ENCODE measurements around the gene SOX13. TPM values are rescaled to one million over a fixed set of nuclear protein-coding genes. Genes with fewer than 3 reads are reported as not detected.

SOX13 gene
- total RNA-seq, 1 experiment from 2014 or later, result 94.4 TPM

DNA sequence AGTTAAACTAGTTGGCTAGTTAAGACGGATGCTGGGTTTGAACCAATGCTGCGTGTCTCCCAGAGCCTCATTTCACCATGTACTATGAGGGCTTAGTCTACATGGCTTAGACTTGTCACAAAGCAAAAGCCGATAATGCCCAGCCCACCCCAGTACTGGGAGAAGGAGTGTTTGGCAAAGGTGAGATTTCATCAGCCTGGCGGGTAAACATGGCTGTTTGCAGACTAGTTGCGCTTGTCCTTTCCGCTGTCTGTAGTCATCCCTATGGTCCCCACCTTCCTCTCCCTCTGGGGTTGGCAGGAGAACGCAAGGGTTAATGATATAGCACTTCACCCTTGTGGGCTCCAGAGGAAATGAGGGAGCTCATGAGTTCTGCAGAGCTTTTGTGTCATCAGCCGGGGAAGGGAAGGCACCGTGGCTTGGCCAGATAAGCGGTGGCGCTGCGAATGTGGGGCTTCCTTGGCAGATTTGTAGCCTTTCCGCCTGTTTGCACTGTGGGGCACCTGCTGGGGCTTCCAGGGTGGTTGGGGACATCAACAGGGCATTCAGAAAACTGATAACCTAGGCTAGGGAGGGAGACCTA lies 29.2 kb downstream of the SOX13 start:
- DNase-seq, result no peak
- Histone ChIP-seq H3K4me3 (ENCODE audit: insufficient read depth, low read depth, low read length) (no peak overlapping the region), H3K36me3 (replicated peaks; ENCODE audit: control insufficient read depth, insufficient read depth, low read length) (no peaks in the 10 kb centered on the region), H3K27me3 (ENCODE audit: control insufficient read depth, insufficient read depth, low read length) (no peaks in the 10 kb centered on the region)

DNA sequence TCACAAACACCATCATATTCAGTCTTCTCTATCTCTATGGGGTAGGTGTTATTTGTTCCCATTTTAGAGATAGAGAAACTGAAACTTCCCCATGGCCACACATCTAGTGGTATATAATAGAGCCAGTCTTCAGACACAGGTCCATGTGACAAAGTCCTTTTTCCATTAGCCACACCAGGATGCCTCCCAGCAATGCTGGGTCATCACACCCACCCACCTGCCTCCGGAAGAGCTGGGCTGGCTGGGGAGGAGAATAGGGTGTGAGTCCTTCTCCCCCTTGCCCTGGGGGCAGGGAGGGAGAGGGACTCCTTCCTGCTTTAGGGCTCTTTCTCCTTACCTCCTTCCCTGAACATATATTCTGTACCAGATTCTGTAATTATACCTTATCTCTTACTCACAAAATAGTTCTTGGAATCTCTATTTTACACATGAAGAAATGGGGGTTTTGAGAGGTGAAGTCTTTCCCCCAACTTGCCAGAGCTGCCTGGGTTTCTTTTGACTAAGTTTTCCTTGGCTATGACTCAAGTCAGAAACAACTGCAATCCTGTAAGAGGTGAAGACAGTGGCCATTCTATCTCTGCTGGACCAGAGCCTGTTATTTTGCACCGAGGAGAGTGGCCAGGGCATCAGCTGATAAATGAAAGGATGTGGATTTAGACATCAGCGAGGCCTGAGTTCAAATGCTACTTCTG lies 30.0 kb downstream of the SOX13 start:
- Histone ChIP-seq H3K4me3 (ENCODE audit: insufficient read depth, low read depth, low read length) (no peak overlapping the region), H3K27me3 (ENCODE audit: control insufficient read depth, insufficient read depth, low read length) (no peaks in the 10 kb centered on the region), H3K36me3 (replicated peaks; ENCODE audit: control insufficient read depth, insufficient read depth, low read length) (no peaks in the 10 kb centered on the region)
- no peak for DNase-seq

DNA sequence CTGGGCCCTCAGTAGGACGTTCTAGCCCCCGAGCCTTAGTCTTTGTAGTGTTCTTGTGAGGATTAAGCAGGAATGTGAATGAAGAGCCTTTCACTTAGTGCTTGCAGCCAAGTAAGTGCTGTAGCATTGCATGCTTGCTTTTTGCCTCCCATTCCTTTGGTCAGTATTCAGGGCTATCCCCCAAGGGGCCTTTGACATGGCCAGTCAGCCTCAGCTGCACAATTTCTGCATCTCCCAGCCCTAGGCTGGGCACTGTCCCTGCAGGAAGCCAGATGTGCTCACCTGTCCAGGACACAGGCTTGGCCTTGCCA lies 30.5 kb downstream of the SOX13 start:
- Histone ChIP-seq H3K27me3 (ENCODE audit: control insufficient read depth, insufficient read depth, low read length) (no peaks in the 10 kb centered on the region), H3K36me3 (replicated peaks; ENCODE audit: control insufficient read depth, insufficient read depth, low read length) (no peaks in the 10 kb centered on the region), H3K4me3 (ENCODE audit: insufficient read depth, low read depth, low read length) (no peak overlapping the region)
- DNase-seq, result no peak

DNA sequence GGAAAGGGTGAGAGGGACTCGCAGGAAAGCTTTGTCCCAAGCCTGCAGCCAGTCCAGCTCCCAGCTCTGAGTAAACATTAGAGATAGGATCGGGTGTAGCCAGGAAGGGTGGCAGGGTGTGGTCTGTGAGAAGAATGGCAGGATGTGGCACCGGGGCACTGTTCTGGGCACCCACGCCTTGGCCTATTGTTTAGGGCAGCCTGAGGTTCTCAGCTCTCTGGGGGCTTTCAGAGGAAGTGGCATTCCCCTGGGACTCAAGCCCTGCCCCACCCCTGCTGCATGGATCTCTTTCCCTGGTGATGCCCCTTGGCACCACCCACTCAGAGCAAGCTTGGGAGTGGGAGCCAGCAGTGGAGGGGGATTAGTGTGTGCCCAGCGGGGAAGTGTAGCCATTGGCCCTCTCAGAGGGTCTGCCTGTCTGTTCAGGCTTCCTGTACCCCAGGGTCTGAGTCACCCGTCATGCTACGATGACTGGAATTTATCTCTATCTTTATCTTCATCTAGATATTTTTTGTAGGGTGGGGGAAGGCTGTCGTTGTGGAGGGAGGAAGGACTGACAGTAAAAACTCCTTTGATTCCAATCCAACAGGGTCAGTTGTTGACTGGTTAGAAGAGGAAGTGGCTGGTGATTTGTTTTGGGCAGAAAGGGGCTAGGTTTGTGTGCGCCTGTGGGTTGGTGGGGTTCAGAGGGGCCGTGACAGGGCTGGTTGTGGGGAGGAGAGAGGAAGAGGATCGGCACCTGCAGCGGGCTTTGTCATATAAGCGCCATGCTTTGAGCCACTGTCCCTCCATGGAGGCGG lies 31.6 kb downstream of the SOX13 start:
- Histone ChIP-seq H3K27me3 (ENCODE audit: control insufficient read depth, insufficient read depth, low read length) (no peaks in the 10 kb centered on the region), H3K4me3 (ENCODE audit: insufficient read depth, low read depth, low read length) (no peak overlapping the region), H3K36me3 (replicated peaks; ENCODE audit: control insufficient read depth, insufficient read depth, low read length) (no peaks in the 10 kb centered on the region)
- no peak for DNase-seq

DNA sequence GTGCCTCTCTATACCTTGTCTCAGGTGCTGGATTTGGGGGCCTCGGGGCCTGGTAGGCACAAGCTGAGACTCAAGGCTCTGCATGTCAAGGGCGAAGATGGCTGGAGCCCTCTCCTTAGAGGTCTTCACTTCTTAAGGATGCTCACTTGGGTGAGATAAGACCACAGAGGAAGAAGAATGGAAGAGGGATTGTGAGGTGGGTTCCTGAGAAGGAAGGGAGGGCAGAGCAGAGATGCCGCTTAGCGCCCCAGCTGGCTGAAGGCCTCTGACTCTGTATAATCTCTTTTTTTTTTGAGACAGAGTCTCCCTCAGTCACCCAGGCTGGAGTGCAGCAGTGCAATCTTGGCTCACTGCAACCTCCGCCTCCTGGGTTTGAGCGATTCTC lies 32.2 kb downstream of the SOX13 start:
- no peak overlapping the region for H3K4me3 ChIP-seq (ENCODE audit: insufficient read depth, low read depth, low read length)
- no peaks in the 10 kb centered on the region for H3K36me3 ChIP-seq (replicated peaks; ENCODE audit: control insufficient read depth, insufficient read depth, low read length)
- H3K27me3 ChIP-seq (ENCODE audit: control insufficient read depth, insufficient read depth, low read length), result no peaks in the 10 kb centered on the region
- no peak for DNase-seq

DNA sequence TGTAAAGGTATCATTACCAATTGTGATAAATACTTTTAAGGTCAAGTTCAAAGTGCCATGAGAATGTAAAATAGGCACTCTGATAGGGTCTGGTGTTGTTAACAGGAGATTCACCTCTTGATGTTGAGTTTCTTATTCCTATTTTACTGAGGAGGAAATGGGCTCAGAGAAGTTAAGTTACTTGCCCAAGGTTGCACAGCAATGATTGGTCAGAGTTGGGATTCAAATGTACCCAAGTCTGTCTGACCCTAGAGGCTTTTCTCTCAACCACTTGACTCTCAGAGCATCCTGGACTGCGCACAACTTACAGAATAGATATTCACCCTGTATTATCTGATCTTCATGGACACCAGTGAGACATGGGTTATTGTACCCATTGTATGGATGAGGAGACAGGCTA lies 33.9 kb downstream of the SOX13 start:
- no peaks in the 10 kb centered on the region for H3K27me3 ChIP-seq (ENCODE audit: control insufficient read depth, insufficient read depth, low read length)
- H3K4me3 ChIP-seq (ENCODE audit: insufficient read depth, low read depth, low read length), result no peak overlapping the region
- no peak for DNase-seq
- no peaks in the 10 kb centered on the region for H3K36me3 ChIP-seq (replicated peaks; ENCODE audit: control insufficient read depth, insufficient read depth, low read length)

DNA sequence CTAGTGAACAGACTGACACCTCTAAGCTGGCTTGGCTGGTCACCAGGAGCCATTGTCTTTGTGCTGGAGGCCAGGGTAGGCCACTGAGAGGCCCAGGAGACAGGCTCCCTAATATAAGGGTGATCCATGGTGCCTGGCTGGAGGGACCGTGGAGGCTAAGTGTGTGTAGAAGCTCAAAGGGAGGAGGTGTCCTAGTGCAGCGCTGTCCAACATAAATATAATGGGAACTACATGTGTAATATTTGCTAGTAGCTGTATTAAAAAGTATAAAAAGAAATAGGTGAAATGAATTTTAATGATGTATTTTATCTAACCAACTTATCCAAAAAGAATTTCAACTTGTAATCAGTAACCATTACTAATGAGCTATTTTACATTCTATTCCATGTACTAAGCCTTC lies 35.0 kb downstream of the SOX13 start:
- Histone ChIP-seq H3K36me3 (replicated peaks; ENCODE audit: control insufficient read depth, insufficient read depth, low read length) (no peaks in the 10 kb centered on the region), H3K4me3 (ENCODE audit: insufficient read depth, low read depth, low read length) (no peak overlapping the region), H3K27me3 (ENCODE audit: control insufficient read depth, insufficient read depth, low read length) (no peaks in the 10 kb centered on the region)
- no peak for DNase-seq

DNA sequence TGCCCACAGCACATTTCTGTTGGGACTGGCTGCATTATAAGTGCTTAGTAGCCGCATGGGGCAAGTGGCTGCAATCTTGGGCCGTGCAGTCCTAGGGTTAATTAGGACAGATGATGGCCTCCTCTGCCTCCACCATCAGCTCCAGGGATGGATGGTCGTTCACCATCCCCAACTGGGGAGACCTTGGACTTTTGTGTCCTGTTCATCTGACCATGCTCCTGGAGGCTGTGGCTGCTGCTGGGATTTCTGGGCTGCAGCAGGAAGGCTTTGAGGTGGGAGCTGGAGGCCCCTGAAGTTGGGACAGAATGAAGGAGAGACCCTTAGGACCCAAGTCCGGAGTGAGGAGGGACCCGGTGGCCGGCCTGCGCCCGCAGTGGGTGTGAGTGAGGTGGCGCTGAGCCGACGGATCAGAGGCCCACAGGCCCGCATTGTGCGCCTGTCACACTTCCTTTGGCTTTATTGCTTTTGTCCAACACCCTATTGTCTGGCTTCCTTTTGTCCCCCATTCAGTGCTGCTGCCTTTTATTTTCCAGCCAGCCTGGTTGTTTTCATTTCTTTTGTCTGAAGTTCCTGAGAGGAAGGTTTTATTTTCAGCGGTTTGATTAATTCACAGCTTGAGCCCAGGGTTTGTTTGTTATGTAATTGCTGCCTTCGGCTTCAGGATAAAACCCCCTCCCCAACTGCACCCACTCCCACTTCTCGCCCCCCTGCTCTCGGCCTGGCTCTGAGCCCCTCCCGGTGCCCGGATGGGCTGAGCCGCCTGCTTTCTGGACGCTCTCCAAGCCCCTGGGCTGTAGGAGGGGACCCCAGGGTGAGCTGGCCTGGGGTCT lies 35.6 kb downstream of the SOX13 start:
- Histone ChIP-seq H3K4me3 (ENCODE audit: insufficient read depth, low read depth, low read length) (no peak overlapping the region), H3K36me3 (replicated peaks; ENCODE audit: control insufficient read depth, insufficient read depth, low read length) (no peaks in the 10 kb centered on the region), H3K27me3 (ENCODE audit: control insufficient read depth, insufficient read depth, low read length) (no peaks in the 10 kb centered on the region)
- peak; percentile 95 for DNase-seq

DNA sequence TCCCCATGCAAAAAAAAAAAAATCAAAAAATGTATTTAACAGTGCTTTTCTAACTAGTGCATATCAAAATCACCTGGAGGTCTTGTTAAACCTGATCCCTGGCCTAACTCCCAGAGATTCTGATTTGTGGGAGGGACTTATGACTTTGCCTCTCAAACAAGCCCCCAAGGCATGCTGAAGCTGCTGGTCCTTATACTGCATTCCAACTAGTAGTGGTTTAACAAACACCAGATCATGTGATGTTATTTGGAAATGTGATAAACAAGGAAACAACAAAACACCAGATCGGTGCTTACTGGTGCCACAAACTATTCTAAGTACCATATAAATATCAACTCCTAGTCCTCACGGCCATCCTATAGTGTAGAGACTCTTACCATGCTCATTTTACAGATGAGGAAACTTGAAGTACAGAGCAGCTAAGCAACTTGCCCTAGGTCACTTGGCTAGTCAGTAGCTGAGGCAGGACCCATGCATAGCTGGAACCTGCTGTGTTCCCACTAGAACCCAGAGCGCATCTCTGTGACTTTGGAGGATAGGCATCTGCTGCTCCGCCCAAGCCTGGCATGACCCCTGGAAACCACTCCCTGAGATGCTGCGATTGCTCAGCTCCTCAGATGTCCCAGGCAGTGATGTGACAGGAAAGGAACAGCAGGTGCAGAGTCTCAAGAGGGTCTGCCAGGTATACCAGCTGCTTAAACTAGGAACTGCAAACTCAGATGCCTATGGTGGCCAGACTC lies 38.1 kb downstream of the SOX13 start:
- peaks cover 7% of the 10 kb centered on the region for H3K36me3 ChIP-seq (replicated peaks; ENCODE audit: control insufficient read depth, insufficient read depth, low read length)
- no peak for DNase-seq
- H3K4me3 ChIP-seq (ENCODE audit: insufficient read depth, low read depth, low read length), result no peak overlapping the region
- no peaks in the 10 kb centered on the region for H3K27me3 ChIP-seq (ENCODE audit: control insufficient read depth, insufficient read depth, low read length)

DNA sequence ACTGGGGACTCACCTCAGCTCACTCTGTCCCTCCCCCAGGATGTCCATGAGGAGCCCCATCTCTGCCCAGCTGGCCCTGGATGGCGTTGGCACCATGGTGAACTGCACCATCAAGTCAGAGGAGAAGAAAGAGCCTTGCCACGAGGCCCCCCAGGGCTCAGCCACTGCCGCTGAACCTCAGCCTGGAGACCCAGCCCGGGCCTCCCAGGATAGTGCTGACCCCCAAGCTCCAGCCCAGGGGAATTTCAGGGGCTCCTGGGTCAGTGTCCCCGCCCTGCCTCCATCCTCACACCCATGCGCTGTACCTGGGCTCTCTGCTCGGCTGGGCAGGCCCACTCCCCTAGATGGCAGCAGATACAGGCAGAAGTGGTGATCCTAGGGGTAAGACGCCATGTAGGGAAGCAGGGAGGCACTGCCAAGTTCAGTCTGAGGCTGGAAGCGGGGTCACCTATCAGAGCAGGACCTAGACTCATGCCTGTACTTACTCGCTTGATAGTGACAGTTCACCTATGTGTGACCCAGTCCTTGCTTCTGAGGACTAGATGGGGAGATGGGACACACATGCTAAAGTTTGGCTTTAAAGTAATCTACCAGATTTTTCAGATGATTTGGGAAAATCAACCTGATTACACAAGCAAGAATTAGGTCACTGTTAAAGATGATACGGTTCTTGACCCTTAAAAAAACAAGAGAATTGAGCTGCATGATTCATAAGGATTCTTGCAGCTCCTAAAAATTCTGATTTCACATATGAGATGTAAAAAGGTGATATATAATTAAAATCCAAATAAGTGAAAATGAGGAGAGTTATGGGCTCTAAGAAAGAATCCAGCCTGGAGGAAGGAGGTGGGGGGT lies 40.2 kb downstream of the SOX13 start:
- no peak overlapping the region for H3K4me3 ChIP-seq (ENCODE audit: insufficient read depth, low read depth, low read length)
- H3K27me3 ChIP-seq (ENCODE audit: control insufficient read depth, insufficient read depth, low read length), result no peaks in the 10 kb centered on the region
- DNase-seq, result no peak
- H3K36me3 ChIP-seq (replicated peaks; ENCODE audit: control insufficient read depth, insufficient read depth, low read length), result peaks cover 19% of the 10 kb centered on the region

DNA sequence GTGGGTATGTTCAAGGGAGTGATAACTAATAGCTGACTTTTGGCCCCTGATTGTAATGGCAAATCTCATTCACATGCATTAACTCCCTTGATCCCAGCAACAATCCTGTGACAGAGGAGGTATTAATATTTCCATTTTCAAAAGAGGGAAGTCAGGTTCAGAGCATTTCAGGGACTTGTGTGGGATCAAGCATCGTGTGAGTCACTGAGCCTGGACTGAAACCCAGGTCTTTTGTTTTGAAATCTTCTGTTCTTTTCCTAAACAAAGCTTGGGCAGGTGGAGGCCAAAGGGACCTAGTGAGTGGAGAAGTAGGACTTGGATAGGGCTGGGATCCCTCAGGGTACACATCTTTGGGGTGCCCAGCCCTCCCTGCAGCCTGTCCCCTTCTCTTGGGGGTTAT lies 41.0 kb downstream of the SOX13 start:
- DNase-seq, result no peak
- Histone ChIP-seq H3K4me3 (ENCODE audit: insufficient read depth, low read depth, low read length) (no peak overlapping the region), H3K36me3 (replicated peaks; ENCODE audit: control insufficient read depth, insufficient read depth, low read length) (peaks cover 21% of the 10 kb centered on the region), H3K27me3 (ENCODE audit: control insufficient read depth, insufficient read depth, low read length) (no peaks in the 10 kb centered on the region)

DNA sequence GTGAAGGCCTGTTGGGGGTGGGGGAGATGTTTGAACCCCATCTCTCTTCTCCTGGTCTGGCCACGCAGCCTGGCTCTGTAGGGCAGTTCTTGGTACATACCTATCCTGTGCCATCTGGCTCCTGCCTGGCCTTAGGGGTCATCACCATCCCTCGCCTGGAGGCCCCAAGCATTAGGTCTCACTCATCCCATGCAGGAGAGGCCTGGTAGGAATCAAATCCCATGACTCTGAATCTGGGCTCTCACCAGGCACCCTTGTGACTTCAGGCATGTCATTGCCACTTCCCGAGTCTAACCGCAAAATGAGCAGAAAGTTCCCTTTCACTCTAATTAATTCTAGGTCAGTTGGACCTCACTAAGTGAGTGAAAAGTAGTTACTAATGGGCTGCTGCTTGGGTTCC lies 41.7 kb downstream of the SOX13 start:
- H3K27me3 ChIP-seq (ENCODE audit: control insufficient read depth, insufficient read depth, low read length), result no peaks in the 10 kb centered on the region
- H3K4me3 ChIP-seq (ENCODE audit: insufficient read depth, low read depth, low read length), result no peak overlapping the region
- DNase-seq, result no peak
- H3K36me3 ChIP-seq (replicated peaks; ENCODE audit: control insufficient read depth, insufficient read depth, low read length), result peaks cover 24% of the 10 kb centered on the region

DNA sequence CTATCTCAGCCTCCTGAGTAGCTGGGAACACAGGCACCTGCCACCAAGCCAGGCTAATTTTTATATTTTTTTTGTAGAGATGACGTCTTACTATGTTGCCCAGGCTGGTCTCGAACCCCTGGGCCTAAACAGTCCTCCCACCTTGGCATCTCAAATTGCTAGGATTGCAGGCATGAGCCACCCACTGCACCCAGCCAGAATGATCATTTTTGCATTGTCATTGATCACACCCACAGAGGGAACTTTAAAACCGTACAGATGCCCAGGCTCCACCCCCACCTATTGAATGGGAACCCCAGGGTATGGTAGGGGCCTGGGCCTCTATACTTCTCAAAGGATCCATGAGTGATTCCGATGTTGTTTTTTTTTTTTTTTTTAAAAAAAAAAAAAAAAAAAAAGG lies 42.2 kb downstream of the SOX13 start:
- peaks cover 25% of the 10 kb centered on the region for H3K36me3 ChIP-seq (replicated peaks; ENCODE audit: control insufficient read depth, insufficient read depth, low read length)
- no peak for DNase-seq
- H3K27me3 ChIP-seq (ENCODE audit: control insufficient read depth, insufficient read depth, low read length), result no peaks in the 10 kb centered on the region
- no peak overlapping the region for H3K4me3 ChIP-seq (ENCODE audit: insufficient read depth, low read depth, low read length)

Data from H7 (cell line).